Keratinocyte (primary cell): ENCODE measurements around the gene DNHD1. TPM values are rescaled to one million over a fixed set of nuclear protein-coding genes. Genes with fewer than 3 reads are reported as not detected.

Experiments used
- DNase-seq: peaks from one replicate; pipeline ENCODE4 v3.0.0-alpha.2; 2011; ENCODE audit warnings: low read depth, missing footprints, low spot score
- FAIRE-seq: peaks from 2 replicates; lab custom pipeline; 2011; peaks lifted over from hg19 to GRCh38; lab: Jason Lieb, UNC
- H2AFZ ChIP-seq: 2 replicates; pipeline ENCODE4 v1.6.0; 2012; ENCODE audit warnings: low read length, control low read depth, inconsistent platforms; ENCODE audit not compliant: control insufficient read depth
- H3K27ac ChIP-seq: 2 replicates; pipeline ENCODE4 v1.5.1; 2011; ENCODE audit warnings: low read length; ENCODE audit not compliant: control insufficient read depth, insufficient read depth
- H3K27me3 ChIP-seq: 3 replicates; pipeline ENCODE4 v1.6.0; 2011; ENCODE audit warnings: low read length; ENCODE audit not compliant: control insufficient read depth, insufficient read depth; ENCODE audit errors: extremely low read depth
- H3K36me3 ChIP-seq, 2 experiments: 2 replicates in 1 of 2; 3 replicates in 1 of 2; pipeline ENCODE4 v1.5.1; 2011; ENCODE audit warnings: low read length in 2 of 2, mild to moderate bottlenecking in 1 of 2; ENCODE audit not compliant: control insufficient read depth in 2 of 2, insufficient read depth in 2 of 2; ENCODE audit errors: extremely low read depth in 1 of 2
- H3K4me1 ChIP-seq: 3 replicates; pipeline ENCODE4 v1.5.1; 2011; ENCODE audit warnings: low read length; ENCODE audit not compliant: control insufficient read depth, insufficient read depth; ENCODE audit errors: extremely low read depth
- H3K4me2 ChIP-seq: 3 replicates; pipeline ENCODE4 v1.6.0; 2011; ENCODE audit warnings: low read depth, low read length; ENCODE audit not compliant: control insufficient read depth, insufficient read depth; ENCODE audit errors: extremely low read depth
- H3K4me3 ChIP-seq, 3 experiments: fragments of 200-600 bp in 1 of 3; sonication (generic) in 1 of 3; 2 replicates in 2 of 3; 3 replicates in 1 of 3; pipeline ENCODE4 v1.5.1; 2011 to 2016; ENCODE audit warnings: low read length in 3 of 3, mild to moderate bottlenecking in 3 of 3, control low read depth in 2 of 3, inconsistent platforms in 1 of 3, low read depth in 1 of 3, mixed read lengths in 1 of 3, mixed run types in 1 of 3, moderate library complexity in 1 of 3; ENCODE audit not compliant: control insufficient read depth in 2 of 3, insufficient read depth in 2 of 3; ENCODE audit errors: extremely low read depth in 1 of 3
- H3K79me2 ChIP-seq: 2 replicates; pipeline ENCODE4 v1.6.0; 2012; ENCODE audit warnings: low read length; ENCODE audit not compliant: control insufficient read depth, insufficient read depth
- H3K9ac ChIP-seq: 3 replicates; pipeline ENCODE4 v1.6.0; 2011; ENCODE audit warnings: low read length; ENCODE audit not compliant: control insufficient read depth, insufficient read depth; ENCODE audit errors: extremely low read depth
- H3K9me1 ChIP-seq: 3 replicates; pipeline ENCODE4 v1.6.0; 2011; ENCODE audit warnings: low read length; ENCODE audit not compliant: control insufficient read depth, insufficient read depth; ENCODE audit errors: extremely low read depth
- H3K9me3 ChIP-seq: 2 replicates; pipeline ENCODE4 v1.5.1; 2012; ENCODE audit warnings: low read depth, low read length; ENCODE audit not compliant: control insufficient read depth
- H4K20me1 ChIP-seq: 3 replicates; pipeline ENCODE4 v1.6.0; 2011; ENCODE audit warnings: low read length; ENCODE audit not compliant: control insufficient read depth, insufficient read depth; ENCODE audit errors: extremely low read depth
- CTCF ChIP-seq, 3 experiments: IDR thresholded peaks in 1 of 3; conservative IDR thresholded peaks in 1 of 3; optimal IDR thresholded peaks in 1 of 3; 2 replicates in 2 of 3; 3 replicates in 1 of 3; pipeline versions ENCODE3 to v1.5.1; 2011; ENCODE audit warnings: low read length in 3 of 3, mild to moderate bottlenecking in 3 of 3, moderate library complexity in 2 of 3, control low read depth in 1 of 3, inconsistent platforms in 1 of 3; ENCODE audit not compliant: insufficient read depth in 2 of 3; ENCODE audit errors: extremely low read depth in 1 of 3
- EZH2 ChIP-seq: IDR thresholded peaks from one replicate; pipeline ENCODE4 v1.6.1; 2012; ENCODE audit warnings: inconsistent platforms, mild to moderate bottlenecking, low read length, moderate library complexity
- dilution Hi-C: fragments of 300-500 bp; cut with MboI; formaldehyde crosslinking; loops from one replicate; pipeline ENCODE4 v1.7.0; 2020; ENCODE audit warnings: low sequenced_read_pairs; ENCODE audit not compliant: extremely low pct_ligation_motif_present
- polyA plus RNA-seq, 5 experiments: library from polyadenylated mRNA; depleted of rRNA in 3 of 5; stranded (reverse) in 3 of 5; stranded (forward) in 1 of 5; unstranded in 1 of 5; fragments of >200 nt; gene quantifications; 1 replicate in 1 of 5; 2 replicates in 3 of 5; 3 replicates in 1 of 5; pipeline versions ENCODE4 v1.2.1 to v1.2.3, GENCODE V29; 2011 to 2012; ENCODE audit warnings: missing spikeins in 2 of 5, low read depth in 1 of 5, low replicate concordance in 1 of 5

The DNHD1 gene
- polyA plus RNA-seq, 1 donor (not counting 4 experiments of a cell fraction or from before 2014, with no cell fraction given): 2.9 TPM

GRCh38 chr11:6565325-6565724 is 68.2 kb downstream of the DNHD1 start:
- no peaks in the 10 kb centered on the region for H3K9me1 ChIP-seq
- no peak overlapping the region for H3K4me2 ChIP-seq
- TF ChIP-seq EZH2 (no peak), CTCF (optimal IDR thresholded peaks at IDR 0.05 in 1 of 3, IDR thresholded peaks at IDR 0.05 in 1 of 3, conservative IDR thresholded peaks at IDR 0.05 in 1 of 3; ENCODE audit: extremely low read depth in 1 of 3, insufficient read depth in 2 of 3, low read length in 3 of 3) (no peak)
- H3K4me1 ChIP-seq: peaks cover 5% of the 10 kb centered on the region
- no peaks in the 10 kb centered on the region for H3K27me3 ChIP-seq
- no peaks in the 10 kb centered on the region for H3K9me3 ChIP-seq
- FAIRE-seq (no peak), DNase-seq (no peak)
- H3K36me3 ChIP-seq: peaks cover 0 to 1% of the 10 kb centered on the region in 2 experiments
- H2AFZ ChIP-seq: no peak overlapping the region
- dilution Hi-C loops: no loop called here
- H3K4me3 ChIP-seq: no peak overlapping the region
- no peaks in the 10 kb centered on the region for H4K20me1 ChIP-seq
- H3K79me2 ChIP-seq: no peaks in the 10 kb centered on the region
- no peak overlapping the region for H3K9ac ChIP-seq
- no peak overlapping the region for H3K27ac ChIP-seq

- no peak overlapping the region for H3K9ac ChIP-seq
- FAIRE-seq (no peak), DNase-seq (no peak)
- H3K27me3 ChIP-seq: no peaks in the 10 kb centered on the region
- H3K4me3 ChIP-seq: no peak overlapping the region
- H3K36me3 ChIP-seq: peaks cover 0 to 1% of the 10 kb centered on the region in 2 experiments
- H3K9me1 ChIP-seq: no peaks in the 10 kb centered on the region
- TF ChIP-seq EZH2 (no peak), CTCF (optimal IDR thresholded peaks at IDR 0.05 in 1 of 3, IDR thresholded peaks at IDR 0.05 in 1 of 3, conservative IDR thresholded peaks at IDR 0.05 in 1 of 3; ENCODE audit: extremely low read depth in 1 of 3, insufficient read depth in 2 of 3, low read length in 3 of 3) (no peak)
- no peak overlapping the region for H2AFZ ChIP-seq
- H3K4me1 ChIP-seq: peaks cover 5% of the 10 kb centered on the region
- no peaks in the 10 kb centered on the region for H3K9me3 ChIP-seq
- H3K4me2 ChIP-seq: no peak overlapping the region
- H3K27ac ChIP-seq: no peak overlapping the region
- dilution Hi-C loops: no loop called here
- H3K79me2 ChIP-seq: no peaks in the 10 kb centered on the region
- no peaks in the 10 kb centered on the region for H4K20me1 ChIP-seq
These were observed 69.1 kb downstream of the DNHD1 start for GRCh38 chr11:6565988-6566703.
